Measurements from ENCODE around the gene PDE7B.

GRCh38 chr6:136148523-136148922 lies 297.0 kb downstream of the PDE7B start:
- TF ChIP-seq POLR2AphosphoS5 (IDR thresholded peaks at IDR 0.05; ENCODE audit: low read depth, low read length) (no peak), SIN3A (IDR thresholded peaks at IDR 0.05; ENCODE audit: borderline replicate concordance, insufficient read depth, low read length) (no peak)

All from PFSK-1 (cell line).